ENCODE measurements around the gene CDKN2AIP. TPM values are rescaled to one million over a fixed set of nuclear protein-coding genes. Genes with fewer than 3 reads are reported as not detected.

Gene CDKN2AIP
- total RNA-seq, 1 experiment from 2014 or later, result 6.4 TPM

DNA sequence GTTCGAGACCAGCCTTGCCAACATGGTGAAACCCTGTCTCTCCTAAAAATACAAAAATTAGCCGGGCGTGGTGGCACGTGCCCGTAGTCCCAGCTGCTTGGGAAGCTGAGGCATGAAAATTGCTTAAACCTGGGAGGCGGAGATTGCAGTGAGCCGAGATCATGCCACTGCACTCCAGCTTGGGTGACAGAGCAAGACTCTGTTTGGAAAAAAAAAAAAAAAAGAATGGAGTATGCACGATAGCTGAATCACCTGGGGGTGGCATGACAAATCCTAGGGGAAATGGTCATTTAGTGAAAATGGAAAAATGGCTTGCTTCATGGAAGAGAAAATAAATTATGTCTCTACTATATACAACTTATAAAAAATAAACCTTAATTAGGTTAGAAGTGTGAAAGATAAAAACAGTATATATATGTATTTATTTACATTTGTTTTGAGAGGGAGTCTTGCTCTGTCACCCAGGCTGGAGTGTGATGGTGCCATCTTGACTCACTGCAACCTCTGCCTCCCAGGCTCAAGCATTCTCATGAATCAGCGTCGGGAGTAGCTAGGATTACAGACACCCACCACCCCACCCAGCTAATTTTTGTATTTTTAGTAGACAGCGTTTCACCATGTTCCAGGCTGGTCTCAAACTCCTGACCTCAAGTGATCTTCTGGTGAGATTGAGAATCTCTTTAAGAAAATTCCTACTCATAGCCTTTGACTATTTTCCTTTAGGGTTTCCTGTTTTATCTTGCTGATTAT is 41.1 kb downstream of the CDKN2AIP start:
- ChIA-PET POLR2A (no interaction called here), RAD21 (ENCODE audit: low non-redundant PET in 1 of 2, low total read pairs in 2 of 2, uncharacterized antibody in 2 of 2, unreplicated experiment in 2 of 2) (no interaction called here), CTCF (no interaction called here)
- no peaks in the 10 kb centered on the region for H3K36me3 ChIP-seq (ENCODE audit: control insufficient read depth in 1 of 2, insufficient read depth in 2 of 2, low read length in 2 of 2)
- no peaks in the 10 kb centered on the region for H3K79me2 ChIP-seq (ENCODE audit: insufficient read depth, low read length)
- H3K4me1 ChIP-seq (ENCODE audit: control insufficient read depth in 1 of 2, insufficient read depth in 2 of 2, low read length in 2 of 2), result no peaks in the 10 kb centered on the region
- H3K9me3 ChIP-seq (ENCODE audit: control insufficient read depth in 1 of 2, insufficient read depth in 1 of 2, low read depth in 1 of 2, low read length in 2 of 2), result no peaks in the 10 kb centered on the region
- no peak overlapping the region for H3K4me3 ChIP-seq (replicated peaks in 1 of 2; ENCODE audit: low read depth in 1 of 2, low read length in 2 of 2)
- ATAC-seq, result no peak
- H3K9me2 ChIP-seq (ENCODE audit: insufficient read depth), result no peaks in the 10 kb centered on the region
- no peak for TF ChIP-seq CEBPB (IDR thresholded peaks at IDR 0.05; ENCODE audit: low read depth)
- no peak for TF ChIP-seq EZH2phosphoT487 (IDR thresholded peaks at IDR 0.05; ENCODE audit: borderline replicate concordance)
- TF ChIP-seq, protein P1, sequence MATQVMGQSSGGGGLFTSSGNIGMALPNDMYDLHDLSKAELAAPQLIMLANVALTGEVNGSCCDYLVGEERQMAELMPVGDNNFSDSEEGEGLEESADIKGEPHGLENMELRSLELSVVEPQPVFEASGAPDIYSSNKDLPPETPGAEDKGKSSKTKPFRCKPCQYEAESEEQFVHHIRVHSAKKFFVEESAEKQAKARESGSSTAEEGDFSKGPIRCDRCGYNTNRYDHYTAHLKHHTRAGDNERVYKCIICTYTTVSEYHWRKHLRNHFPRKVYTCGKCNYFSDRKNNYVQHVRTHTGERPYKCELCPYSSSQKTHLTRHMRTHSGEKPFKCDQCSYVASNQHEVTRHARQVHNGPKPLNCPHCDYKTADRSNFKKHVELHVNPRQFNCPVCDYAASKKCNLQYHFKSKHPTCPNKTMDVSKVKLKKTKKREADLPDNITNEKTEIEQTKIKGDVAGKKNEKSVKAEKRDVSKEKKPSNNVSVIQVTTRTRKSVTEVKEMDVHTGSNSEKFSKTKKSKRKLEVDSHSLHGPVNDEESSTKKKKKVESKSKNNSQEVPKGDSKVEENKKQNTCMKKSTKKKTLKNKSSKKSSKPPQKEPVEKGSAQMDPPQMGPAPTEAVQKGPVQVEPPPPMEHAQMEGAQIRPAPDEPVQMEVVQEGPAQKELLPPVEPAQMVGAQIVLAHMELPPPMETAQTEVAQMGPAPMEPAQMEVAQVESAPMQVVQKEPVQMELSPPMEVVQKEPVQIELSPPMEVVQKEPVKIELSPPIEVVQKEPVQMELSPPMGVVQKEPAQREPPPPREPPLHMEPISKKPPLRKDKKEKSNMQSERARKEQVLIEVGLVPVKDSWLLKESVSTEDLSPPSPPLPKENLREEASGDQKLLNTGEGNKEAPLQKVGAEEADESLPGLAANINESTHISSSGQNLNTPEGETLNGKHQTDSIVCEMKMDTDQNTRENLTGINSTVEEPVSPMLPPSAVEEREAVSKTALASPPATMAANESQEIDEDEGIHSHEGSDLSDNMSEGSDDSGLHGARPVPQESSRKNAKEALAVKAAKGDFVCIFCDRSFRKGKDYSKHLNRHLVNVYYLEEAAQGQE (IDR thresholded peaks at IDR 0.05; ENCODE audit: low read depth), result no peak
- TF ChIP-seq, protein P2, sequence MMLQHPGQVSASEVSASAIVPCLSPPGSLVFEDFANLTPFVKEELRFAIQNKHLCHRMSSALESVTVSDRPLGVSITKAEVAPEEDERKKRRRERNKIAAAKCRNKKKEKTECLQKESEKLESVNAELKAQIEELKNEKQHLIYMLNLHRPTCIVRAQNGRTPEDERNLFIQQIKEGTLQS (IDR thresholded peaks at IDR 0.05), result no peak
- no peak for TF ChIP-seq EZH2 (IDR thresholded peaks at IDR 0.05)
- TF ChIP-seq SRF (IDR thresholded peaks at IDR 0.05; ENCODE audit: low read depth), result no peak
- no peak for TF ChIP-seq JUND (IDR thresholded peaks at IDR 0.05)
- TF ChIP-seq, protein P3, sequence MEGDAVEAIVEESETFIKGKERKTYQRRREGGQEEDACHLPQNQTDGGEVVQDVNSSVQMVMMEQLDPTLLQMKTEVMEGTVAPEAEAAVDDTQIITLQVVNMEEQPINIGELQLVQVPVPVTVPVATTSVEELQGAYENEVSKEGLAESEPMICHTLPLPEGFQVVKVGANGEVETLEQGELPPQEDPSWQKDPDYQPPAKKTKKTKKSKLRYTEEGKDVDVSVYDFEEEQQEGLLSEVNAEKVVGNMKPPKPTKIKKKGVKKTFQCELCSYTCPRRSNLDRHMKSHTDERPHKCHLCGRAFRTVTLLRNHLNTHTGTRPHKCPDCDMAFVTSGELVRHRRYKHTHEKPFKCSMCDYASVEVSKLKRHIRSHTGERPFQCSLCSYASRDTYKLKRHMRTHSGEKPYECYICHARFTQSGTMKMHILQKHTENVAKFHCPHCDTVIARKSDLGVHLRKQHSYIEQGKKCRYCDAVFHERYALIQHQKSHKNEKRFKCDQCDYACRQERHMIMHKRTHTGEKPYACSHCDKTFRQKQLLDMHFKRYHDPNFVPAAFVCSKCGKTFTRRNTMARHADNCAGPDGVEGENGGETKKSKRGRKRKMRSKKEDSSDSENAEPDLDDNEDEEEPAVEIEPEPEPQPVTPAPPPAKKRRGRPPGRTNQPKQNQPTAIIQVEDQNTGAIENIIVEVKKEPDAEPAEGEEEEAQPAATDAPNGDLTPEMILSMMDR (IDR thresholded peaks at IDR 0.05 in 2 of 3, conservative IDR thresholded peaks at IDR 0.05 in 1 of 3; ENCODE audit: borderline replicate concordance in 1 of 3, insufficient read depth in 1 of 3, low read depth in 2 of 3, low read length in 2 of 3), result no peak
- no peak for TF ChIP-seq SP1 (IDR thresholded peaks at IDR 0.05; ENCODE audit: low read depth)
- no peak for TF ChIP-seq CBX3 (IDR thresholded peaks at IDR 0.05; ENCODE audit: low read depth)
- TF ChIP-seq SIN3A (IDR thresholded peaks at IDR 0.05; ENCODE audit: low read depth), result no peak
- TF ChIP-seq EGR1 (IDR thresholded peaks at IDR 0.05; ENCODE audit: low read depth), result no peak
- TF ChIP-seq, protein P4, sequence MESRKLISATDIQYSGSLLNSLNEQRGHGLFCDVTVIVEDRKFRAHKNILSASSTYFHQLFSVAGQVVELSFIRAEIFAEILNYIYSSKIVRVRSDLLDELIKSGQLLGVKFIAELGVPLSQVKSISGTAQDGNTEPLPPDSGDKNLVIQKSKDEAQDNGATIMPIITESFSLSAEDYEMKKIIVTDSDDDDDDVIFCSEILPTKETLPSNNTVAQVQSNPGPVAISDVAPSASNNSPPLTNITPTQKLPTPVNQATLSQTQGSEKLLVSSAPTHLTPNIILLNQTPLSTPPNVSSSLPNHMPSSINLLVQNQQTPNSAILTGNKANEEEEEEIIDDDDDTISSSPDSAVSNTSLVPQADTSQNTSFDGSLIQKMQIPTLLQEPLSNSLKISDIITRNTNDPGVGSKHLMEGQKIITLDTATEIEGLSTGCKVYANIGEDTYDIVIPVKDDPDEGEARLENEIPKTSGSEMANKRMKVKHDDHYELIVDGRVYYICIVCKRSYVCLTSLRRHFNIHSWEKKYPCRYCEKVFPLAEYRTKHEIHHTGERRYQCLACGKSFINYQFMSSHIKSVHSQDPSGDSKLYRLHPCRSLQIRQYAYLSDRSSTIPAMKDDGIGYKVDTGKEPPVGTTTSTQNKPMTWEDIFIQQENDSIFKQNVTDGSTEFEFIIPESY (IDR thresholded peaks at IDR 0.05; ENCODE audit: extremely low read depth, insufficient replicate concordance, low read length), result no peak
- H3K27me3 ChIP-seq (ENCODE audit: insufficient read depth, low read length), result no peaks in the 10 kb centered on the region
- H3K27ac ChIP-seq (ENCODE audit: low read depth, low read length), result no peak overlapping the region
- intact Hi-C loops (cut with micrococcal nuclease), result no loop called here
- no peaks in the 10 kb centered on the region for H4K20me1 ChIP-seq (ENCODE audit: insufficient read depth)
- no peak overlapping the region for H3K9ac ChIP-seq (ENCODE audit: low read length)
- DNase-seq (ENCODE audit: low read depth, low spot score), result no peak
- H3K4me2 ChIP-seq (ENCODE audit: low read length), result no peak overlapping the region
- no peak overlapping the region for H2AFZ ChIP-seq (ENCODE audit: low read depth, low read length, poor library complexity, severe bottlenecking)
- BruUV-seq (replicated peaks), result no TSS peak
